ENCODE results near the gene CCNY. TPM values are rescaled to one million over a fixed set of nuclear protein-coding genes. Genes with fewer than 3 reads are reported as not detected.

The CCNY gene
- total RNA-seq, 4 donors from 2014 or later, result 21.7 to 27.7 (median 24.8) TPM

GRCh38 chr10:35459449-35459847, 123.1 kb downstream of the CCNY start:
- Histone ChIP-seq H3K27me3 (no peaks in the 10 kb centered on the region), H3K4me3 (no peak overlapping the region), H3K9me3 (no peaks in the 10 kb centered on the region), H3K4me1 (peaks cover 0 to 45% (median 11%) of the 10 kb centered on the region in 4 donors), H3K36me3 (no peaks in the 10 kb centered on the region), H3K27ac (no peak overlapping the region)
- TF ChIP-seq, protein P1, sequence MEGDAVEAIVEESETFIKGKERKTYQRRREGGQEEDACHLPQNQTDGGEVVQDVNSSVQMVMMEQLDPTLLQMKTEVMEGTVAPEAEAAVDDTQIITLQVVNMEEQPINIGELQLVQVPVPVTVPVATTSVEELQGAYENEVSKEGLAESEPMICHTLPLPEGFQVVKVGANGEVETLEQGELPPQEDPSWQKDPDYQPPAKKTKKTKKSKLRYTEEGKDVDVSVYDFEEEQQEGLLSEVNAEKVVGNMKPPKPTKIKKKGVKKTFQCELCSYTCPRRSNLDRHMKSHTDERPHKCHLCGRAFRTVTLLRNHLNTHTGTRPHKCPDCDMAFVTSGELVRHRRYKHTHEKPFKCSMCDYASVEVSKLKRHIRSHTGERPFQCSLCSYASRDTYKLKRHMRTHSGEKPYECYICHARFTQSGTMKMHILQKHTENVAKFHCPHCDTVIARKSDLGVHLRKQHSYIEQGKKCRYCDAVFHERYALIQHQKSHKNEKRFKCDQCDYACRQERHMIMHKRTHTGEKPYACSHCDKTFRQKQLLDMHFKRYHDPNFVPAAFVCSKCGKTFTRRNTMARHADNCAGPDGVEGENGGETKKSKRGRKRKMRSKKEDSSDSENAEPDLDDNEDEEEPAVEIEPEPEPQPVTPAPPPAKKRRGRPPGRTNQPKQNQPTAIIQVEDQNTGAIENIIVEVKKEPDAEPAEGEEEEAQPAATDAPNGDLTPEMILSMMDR (IDR thresholded peaks at IDR 0.05), result no peak
- TF ChIP-seq POLR2A (IDR thresholded peaks at IDR 0.05), result no peak
- no peak for DNase-seq

- Histone ChIP-seq H3K4me1 (peaks cover 0 to 45% (median 11%) of the 10 kb centered on the region in 4 donors), H3K9me3 (no peaks in the 10 kb centered on the region), H3K36me3 (no peaks in the 10 kb centered on the region), H3K4me3 (no peak overlapping the region), H3K27me3 (no peaks in the 10 kb centered on the region), H3K27ac (no peak overlapping the region)
- TF ChIP-seq POLR2A (IDR thresholded peaks at IDR 0.05), result no peak
- TF ChIP-seq, protein P1 (IDR thresholded peaks at IDR 0.05), result no peak
- no peak for DNase-seq
These were observed 124.6 kb downstream of the CCNY start for GRCh38 chr10:35460852-35461460.

DNA sequence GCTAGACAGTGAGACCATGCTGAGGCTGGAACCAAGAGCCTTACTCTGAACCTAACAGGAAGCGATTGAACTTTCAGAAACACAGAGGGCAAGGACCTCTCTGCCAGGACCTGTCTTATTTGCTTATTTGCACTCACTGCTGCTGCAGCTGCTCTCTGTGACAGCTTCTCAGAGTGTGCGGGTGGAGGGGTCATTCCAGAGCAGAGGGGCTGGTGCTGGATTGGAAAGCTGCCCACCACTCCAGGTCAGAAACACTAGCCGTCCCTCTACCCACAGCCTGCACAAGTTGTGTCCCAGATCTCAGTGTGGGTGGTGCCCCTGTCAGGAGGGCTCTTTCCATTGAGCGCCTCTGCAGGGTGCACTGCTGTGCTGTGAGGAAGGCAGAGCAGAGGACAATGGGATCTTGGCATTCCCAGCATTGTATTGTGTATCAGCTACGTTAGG, 126.2 kb downstream of the CCNY start:
- Histone ChIP-seq H3K4me1 (peaks cover 0 to 45% (median 11%) of the 10 kb centered on the region in 4 donors), H3K4me3 (no peak overlapping the region), H3K27ac (no peak overlapping the region), H3K36me3 (no peaks in the 10 kb centered on the region), H3K27me3 (no peaks in the 10 kb centered on the region), H3K9me3 (no peaks in the 10 kb centered on the region)
- no peak for TF ChIP-seq POLR2A (IDR thresholded peaks at IDR 0.05)
- TF ChIP-seq, protein P1 (IDR thresholded peaks at IDR 0.05), result no peak
- no peak for DNase-seq

DNA sequence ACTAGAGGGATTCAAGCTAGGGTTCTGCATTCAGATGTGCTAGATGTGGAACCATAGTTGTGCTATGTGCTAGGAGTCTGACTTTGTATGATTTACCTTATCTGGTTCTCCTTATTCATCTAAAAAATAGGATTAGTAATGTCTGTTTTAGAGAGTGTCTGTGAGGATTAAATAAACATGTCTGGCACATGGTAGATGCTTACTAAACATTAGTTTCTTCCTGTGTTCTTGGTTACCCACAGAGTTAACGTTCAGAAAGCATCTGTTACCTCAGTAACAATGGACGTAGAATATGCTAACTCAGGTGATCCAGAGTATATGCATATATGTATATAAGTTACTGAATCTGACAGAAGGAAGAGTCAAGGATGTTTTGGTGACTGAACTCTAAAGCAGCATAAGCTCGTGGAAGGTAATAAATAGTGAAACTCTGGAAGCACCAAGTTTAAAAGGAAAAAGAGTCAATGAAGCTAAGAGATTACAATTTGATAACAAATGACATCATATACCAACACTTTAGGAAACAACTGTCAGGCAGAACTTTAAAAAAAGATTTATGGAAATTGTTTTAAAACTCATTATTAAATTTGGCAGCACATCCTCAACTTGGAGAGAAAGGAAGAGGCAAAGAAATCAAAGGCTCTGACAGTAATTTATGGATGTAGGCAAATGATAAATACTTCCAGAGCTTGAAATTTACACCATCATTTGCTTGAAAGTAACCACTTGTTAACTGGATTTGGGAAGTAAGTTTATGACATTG, 127.0 kb downstream of the CCNY start:
- no peaks in the 10 kb centered on the region for H3K9me3 ChIP-seq
- no peak for TF ChIP-seq POLR2A (IDR thresholded peaks at IDR 0.05)
- TF ChIP-seq, protein P1 (IDR thresholded peaks at IDR 0.05), result no peak
- H3K4me3 ChIP-seq, result no peak overlapping the region
- H3K27me3 ChIP-seq, result no peaks in the 10 kb centered on the region
- peaks cover 0 to 41% (median 11%) of the 10 kb centered on the region in 4 donors for H3K4me1 ChIP-seq
- H3K27ac ChIP-seq, result no peak overlapping the region
- H3K36me3 ChIP-seq, result no peaks in the 10 kb centered on the region
- no peak for DNase-seq

- TF ChIP-seq POLR2A (IDR thresholded peaks at IDR 0.05), result no peak
- TF ChIP-seq, protein P1 (IDR thresholded peaks at IDR 0.05), result no peak
- H3K4me3 ChIP-seq, result no peak overlapping the region
- no peaks in the 10 kb centered on the region for H3K9me3 ChIP-seq
- H3K4me1 ChIP-seq, result peaks cover 0 to 35% (median 11%) of the 10 kb centered on the region in 4 donors
- no peaks in the 10 kb centered on the region for H3K36me3 ChIP-seq
- no peak overlapping the region for H3K27ac ChIP-seq
- H3K27me3 ChIP-seq, result no peaks in the 10 kb centered on the region
- DNase-seq, result no peak
These were observed 127.6 kb downstream of the CCNY start for GRCh38 chr10:35463878-35464277.

Data from Peyer's patch (tissue), 4 donors.